Stimulated activated CD4-positive, alpha-beta T cell treated with anti-CD3 and anti-CD28 coated beads, Interleukin-4, amount 100 ng/mL, for 1 hour (primary cell): ENCODE results near the gene BAIAP2.

ENCODE experiments used
- DNase-seq: peaks from one replicate; pipeline ENCODE4 v3.0.0-alpha.2; 2020

Gene BAIAP2

GRCh38 chr17:81092518-81093095 is 57.7 kb downstream of the BAIAP2 start:
- no peak for DNase-seq

GRCh38 chr17:81093619-81094508 is 58.9 kb downstream of the BAIAP2 start:
- no peak for DNase-seq

- peak; percentile 79 for DNase-seq
Measured at GRCh38 chr17:81094509-81095382, 59.8 kb downstream of the BAIAP2 start.

- no peak for DNase-seq
Measured at GRCh38 chr17:81095383-81095762, 60.4 kb downstream of the BAIAP2 start.

GRCh38 chr17:81096741-81097133 is 61.8 kb downstream of the BAIAP2 start:
- no peak for DNase-seq

GRCh38 chr17:81097134-81097942 is 62.4 kb downstream of the BAIAP2 start:
- peak; percentile 65 for DNase-seq

- no peak for DNase-seq
Measured at GRCh38 chr17:81097943-81098308, 63.0 kb downstream of the BAIAP2 start.

- no peak for DNase-seq
Measured at GRCh38 chr17:81099888-81100287, 64.9 kb downstream of the BAIAP2 start.

GRCh38 chr17:81100668-81101067 is 65.7 kb downstream of the BAIAP2 start:
- no peak for DNase-seq

GRCh38 chr17:81101614-81102306 is 66.8 kb downstream of the BAIAP2 start:
- peak; percentile 88 for DNase-seq

- DNase-seq = no peak
Measured at GRCh38 chr17:81102352-81102751, 67.4 kb downstream of the BAIAP2 start.

- DNase-seq = no peak
Measured at GRCh38 chr17:81102869-81103268, 67.9 kb downstream of the BAIAP2 start.

- no peak for DNase-seq
Measured at GRCh38 chr17:81103379-81103778, 68.4 kb downstream of the BAIAP2 start.

- no peak for DNase-seq
Measured at GRCh38 chr17:81106716-81107115, 71.8 kb downstream of the BAIAP2 start.

- DNase-seq = no peak
Measured at GRCh38 chr17:81108220-81108619, 73.3 kb downstream of the BAIAP2 start.

GRCh38 chr17:81109957-81110356 is 75.0 kb downstream of the BAIAP2 start:
- DNase-seq = no peak

- DNase-seq = no peak
Measured at GRCh38 chr17:81110488-81111040, 75.6 kb downstream of the BAIAP2 start.

- no peak for DNase-seq
Measured at GRCh38 chr17:81111066-81111465, 76.1 kb downstream of the BAIAP2 start.

- no peak for DNase-seq
Measured at GRCh38 chr17:81112450-81112849, 77.5 kb downstream of the BAIAP2 start.

- DNase-seq = no peak
Measured at GRCh38 chr17:81113158-81113724, 78.3 kb downstream of the BAIAP2 start.

GRCh38 chr17:81114351-81115093 is 79.6 kb downstream of the BAIAP2 start:
- DNase-seq = no peak
